Retinal pigment epithelial cell (primary cell): Measurements from ENCODE around the gene TMEM163.

ENCODE experiments used
- DNase-seq: peaks from one replicate; pipeline ENCODE4 v3.0.0-alpha.2; 2010; ENCODE audit warnings: low read depth
- H3K4me3 ChIP-seq: 2 replicates; pipeline ENCODE4 v1.5.1; 2011; ENCODE audit warnings: mild to moderate bottlenecking, low read length, control low read depth, moderate library complexity
- CTCF ChIP-seq: conservative IDR thresholded peaks from 2 replicates; pipeline ENCODE4 v1.5.1; 2011; ENCODE audit warnings: low read depth, low read length, control low read depth, inconsistent platforms

The TMEM163 gene

DNA sequence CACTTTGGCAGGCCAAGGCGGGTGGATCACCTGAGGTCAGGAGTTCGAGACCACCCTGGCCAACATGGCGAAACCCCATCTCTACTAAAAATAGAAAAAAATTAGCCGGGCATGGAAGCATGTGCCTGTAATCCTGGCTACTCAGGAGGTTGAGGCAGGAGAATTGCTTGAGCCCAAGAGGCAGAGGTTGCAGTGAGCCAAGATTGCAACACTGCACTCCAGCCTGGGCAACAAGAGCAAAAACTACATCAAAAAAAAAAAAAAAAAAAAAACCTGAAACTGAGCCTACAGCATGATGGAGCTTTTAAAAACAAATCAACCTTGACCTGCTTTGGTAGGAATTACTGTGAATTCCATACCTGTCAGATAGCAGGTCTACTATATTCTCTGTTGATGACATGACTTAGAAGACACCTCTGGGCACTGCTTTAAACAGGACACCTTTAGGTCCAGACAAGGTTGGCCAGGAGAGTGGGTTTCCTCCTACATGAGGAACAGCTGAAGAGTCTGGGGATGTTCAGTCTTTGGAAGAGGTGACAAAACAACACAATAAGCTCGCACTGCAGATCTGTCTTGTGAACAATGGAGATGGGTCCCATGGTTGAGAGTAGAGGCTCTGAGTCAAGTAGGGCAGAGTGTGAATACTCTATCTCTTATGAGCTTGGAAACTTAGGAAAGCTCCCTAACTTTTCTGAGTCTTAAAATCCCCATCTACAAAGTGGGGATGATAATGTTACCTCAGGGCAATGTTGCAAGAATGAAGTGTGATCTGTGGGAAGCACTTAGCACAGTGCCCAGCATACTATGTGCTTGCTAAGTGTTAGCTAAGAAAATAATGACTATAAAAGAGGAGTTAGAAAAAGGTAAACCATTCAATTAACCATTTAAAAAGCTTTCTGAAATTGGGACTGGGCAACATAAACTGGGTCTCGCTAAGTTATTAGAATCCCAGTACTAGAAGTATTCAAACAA, 25.2 kb downstream of the TMEM163 start:
- no peak for TF ChIP-seq CTCF
- no peak for DNase-seq
- no peak overlapping the region for H3K4me3 ChIP-seq

DNA sequence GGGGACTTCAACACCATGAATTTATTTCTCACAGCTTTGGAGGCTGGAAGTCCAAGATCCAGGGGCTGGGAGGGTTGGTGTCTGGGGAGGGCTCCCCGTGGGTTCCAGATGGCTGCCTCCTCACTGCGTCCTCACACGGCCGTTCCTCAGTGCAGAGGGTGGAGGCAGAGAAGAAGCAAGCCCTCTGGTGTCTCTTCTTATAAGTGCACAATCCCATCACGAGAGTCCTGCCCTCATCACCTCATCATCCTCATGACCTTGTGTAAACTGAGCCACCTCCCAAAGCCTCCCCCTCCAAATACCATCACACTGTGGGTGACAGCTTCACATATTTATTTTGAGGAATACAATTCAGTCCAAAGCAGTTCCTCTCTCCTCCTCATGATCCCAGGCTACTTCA, 26.3 kb downstream of the TMEM163 start:
- no peak overlapping the region for H3K4me3 ChIP-seq
- DNase-seq: no peak
- TF ChIP-seq CTCF: no peak

DNA sequence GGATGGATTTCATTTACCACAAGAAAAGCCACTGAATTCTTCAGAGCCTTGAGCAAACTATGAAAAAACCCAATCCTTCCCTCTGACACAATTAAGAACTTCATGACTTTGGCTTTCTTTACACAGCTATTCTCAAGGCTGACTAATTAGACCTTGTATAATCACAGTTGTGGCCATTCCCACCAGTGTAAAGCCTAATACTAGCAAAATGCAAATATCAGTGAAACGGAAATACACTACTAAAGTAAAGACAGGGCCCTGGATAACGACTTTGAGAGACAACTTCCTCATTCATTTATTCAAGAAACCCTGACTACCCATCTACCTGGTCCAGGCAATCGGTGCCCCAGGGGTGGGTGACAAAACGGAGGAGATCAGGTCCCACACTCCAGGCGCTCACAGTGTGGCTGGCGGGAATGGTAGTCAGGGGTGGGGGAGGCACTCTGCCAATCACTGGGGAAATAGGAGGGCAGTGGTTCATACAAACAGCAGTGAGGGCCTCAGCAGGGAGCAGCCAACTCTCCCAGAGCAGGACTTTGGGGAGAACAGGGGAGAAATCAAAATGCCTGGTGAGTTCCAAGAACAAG, 28.1 kb downstream of the TMEM163 start:
- DNase-seq: no peak
- TF ChIP-seq CTCF: no peak
- no peak overlapping the region for H3K4me3 ChIP-seq

GRCh38 chr2:134689315-134689714, 29.5 kb downstream of the TMEM163 start:
- no peak for TF ChIP-seq CTCF

GRCh38 chr2:134685967-134686366, 32.8 kb downstream of the TMEM163 start:
- TF ChIP-seq CTCF: no peak
- no peak overlapping the region for H3K4me3 ChIP-seq
- DNase-seq: no peak

More at GRCh38 chr2:134689315-134689714, 29.5 kb downstream of the TMEM163 start:
- no peak for DNase-seq
- H3K4me3 ChIP-seq: no peak overlapping the region

DNA sequence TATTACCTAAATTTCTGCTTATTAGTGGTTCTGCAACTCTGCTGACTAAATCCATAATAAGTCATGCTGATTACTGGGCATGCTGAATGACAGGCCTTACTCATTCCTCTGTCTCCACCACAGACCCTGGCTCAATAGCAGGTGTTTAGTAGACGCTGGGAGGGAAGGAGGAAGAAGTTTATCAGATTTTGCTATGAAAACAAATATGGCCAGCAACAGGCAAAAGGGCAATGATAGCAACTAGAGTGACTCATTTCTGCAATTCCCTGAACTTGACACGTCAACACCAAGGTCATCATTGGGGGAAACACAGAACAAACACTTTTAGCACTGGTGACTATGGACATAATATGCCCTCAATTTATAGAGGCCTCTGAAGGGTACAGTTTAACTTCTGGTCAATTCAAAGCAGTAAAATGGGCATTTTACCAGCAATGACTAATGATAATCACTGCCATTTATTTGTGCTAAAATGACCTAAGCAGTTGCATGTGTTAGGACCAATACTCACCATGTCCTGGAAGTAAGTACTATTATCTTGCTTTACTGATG, 35.2 kb downstream of the TMEM163 start:
- TF ChIP-seq CTCF: no peak
- DNase-seq: no peak

More for the DNA sequence above, 35.2 kb downstream of the TMEM163 start:
- H3K4me3 ChIP-seq: no peak overlapping the region
